Measurements from ENCODE around the gene PANX2.

DNA sequence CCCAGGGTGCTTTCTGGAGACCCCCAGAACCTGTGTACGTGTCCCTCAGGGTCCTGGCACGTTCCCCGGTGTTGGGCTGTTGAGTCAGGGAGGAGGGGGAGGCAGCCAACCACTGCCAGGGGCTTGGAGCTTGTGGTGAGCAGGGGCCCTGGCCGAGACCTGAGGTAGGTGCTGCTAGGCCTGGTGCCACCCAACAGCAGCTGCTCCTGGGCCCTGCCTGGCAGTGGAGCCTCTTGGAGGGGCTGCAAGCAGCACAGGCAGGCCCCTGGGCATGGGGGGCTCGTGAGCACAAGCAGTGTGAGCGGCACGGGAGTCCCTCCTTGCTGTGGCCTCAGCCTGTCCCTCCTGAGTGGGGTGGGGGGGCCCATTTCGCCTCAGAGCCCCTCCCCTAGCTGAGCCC lies 23.1 kb downstream of the PANX2 start:
- TF ChIP-seq POLR2A (IDR thresholded peaks at IDR 0.05; ENCODE audit: low read length) (no peak), GATA1 (IDR thresholded peaks at IDR 0.05; ENCODE audit: low read depth, low read length) (no peak)

Data from erythroblast (primary cell).